Thymus (tissue), 11 donors: Measurements from ENCODE around the gene ZBTB48. TPM values are rescaled to one million over a fixed set of nuclear protein-coding genes. Genes with fewer than 3 reads are reported as not detected.
A peak's percentile ranks its signal among the peaks of the same experiment; 100 is the strongest.

Source experiments
- DNase-seq, 9 donors: peaks; one replicate each; pipeline ENCODE4 v3.0.0-alpha.2; 2013; ENCODE audit warnings: low spot score in 9 of 9, low read depth in 6 of 9, missing footprints in 1 of 9
- H3K27ac ChIP-seq, 2 donors: one replicate each; pipeline ENCODE4 v1.5.1; 2013; ENCODE audit warnings: control low read depth in 1 of 2, low read depth in 1 of 2, low read length in 1 of 2, mild to moderate bottlenecking in 1 of 2, moderate library complexity in 1 of 2
- H3K27me3 ChIP-seq, 2 donors: one replicate each; pipeline ENCODE4 v1.5.1; 2013; ENCODE audit warnings: low read length in 1 of 2; ENCODE audit not compliant: control insufficient read depth in 2 of 2, insufficient read depth in 1 of 2
- H3K36me3 ChIP-seq, 2 donors: one replicate each; pipeline ENCODE4 v1.5.1; 2013; ENCODE audit warnings: low read length in 1 of 2, mild to moderate bottlenecking in 1 of 2, moderate library complexity in 1 of 2; ENCODE audit not compliant: control insufficient read depth in 2 of 2, insufficient read depth in 2 of 2
- H3K4me1 ChIP-seq, 2 donors: one replicate each; pipeline ENCODE4 v1.5.1; 2013; ENCODE audit warnings: low read length in 2 of 2; ENCODE audit not compliant: control insufficient read depth in 2 of 2, insufficient read depth in 2 of 2
- H3K4me3 ChIP-seq, 2 donors: one replicate each; pipeline ENCODE4 v1.5.1; 2013; ENCODE audit warnings: low read length in 2 of 2, control low read depth in 1 of 2, mild to moderate bottlenecking in 1 of 2
- H3K9me3 ChIP-seq, 2 donors: one replicate each; pipeline ENCODE4 v1.5.1; 2013; ENCODE audit warnings: low read length in 1 of 2, mild to moderate bottlenecking in 1 of 2; ENCODE audit not compliant: control insufficient read depth in 2 of 2, insufficient read depth in 1 of 2
- WGBS: extraction: QIAGEN DNeasy Blood & Tissue Kit; methylation state at CpG from one replicate; pipeline ENCODE4 v1.1.7; 2013; 5-methylcytosine and 5-hydroxymethylcytosine counted together
- polyA plus RNA-seq: library from polyadenylated mRNA; stranded (reverse); fragments of 200-250 nt; gene quantifications from one replicate; pipeline ENCODE4 v1.2.3, GENCODE V29; 2013
- total RNA-seq: library from RNA; stranded (reverse); fragments of 120-200 nt; gene quantifications from one replicate; pipeline ENCODE4 v1.2.4, GENCODE V29; 2013
- donor health status: healthy.

The ZBTB48 gene
- total and polyA plus RNA-seq, 2 donors = 30.7 to 124 TPM

DNA sequence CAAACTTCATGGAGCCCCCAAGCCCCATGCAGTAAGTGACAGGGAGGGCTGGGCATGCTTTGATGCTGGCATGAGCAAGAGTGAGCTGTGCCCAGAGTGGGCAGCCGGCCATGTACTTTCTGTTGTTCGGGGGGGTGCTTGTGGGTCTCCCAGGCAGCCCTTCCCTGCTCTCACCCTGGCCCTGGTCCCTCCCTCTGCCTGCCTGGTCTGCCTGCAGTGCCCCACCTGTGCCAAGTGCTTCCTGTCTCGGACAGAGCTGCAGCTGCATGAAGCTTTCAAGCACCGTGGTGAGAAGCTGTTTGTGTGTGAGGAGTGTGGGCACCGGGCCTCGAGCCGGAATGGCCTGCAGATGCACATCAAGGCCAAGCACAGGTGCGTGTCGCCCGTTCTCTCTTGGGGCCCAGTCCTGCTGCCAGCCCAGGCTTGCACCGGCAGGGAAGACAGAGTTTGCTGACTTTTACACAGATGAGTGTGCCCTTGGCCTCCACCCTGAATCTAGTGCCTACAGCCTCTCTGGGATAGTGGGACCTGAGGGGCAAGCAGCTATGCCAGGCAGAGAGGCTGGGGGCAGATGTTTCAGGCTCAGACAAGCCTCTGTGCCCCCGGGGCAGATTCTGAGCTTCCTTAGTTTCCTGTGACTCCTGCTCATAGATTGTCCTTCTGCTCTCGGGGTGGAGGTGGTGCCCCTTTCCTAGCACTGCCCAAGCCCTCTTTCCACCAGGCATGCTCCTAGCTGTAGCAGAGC lies 7.6 kb downstream of the ZBTB48 start:
- H3K4me3 ChIP-seq = no peak overlapping the region
- WGBS = 16% methylated on average over 13 of the region's 13 CpGs
- H3K27ac ChIP-seq = peak overlapping the region in 1 of 2 donors; percentile 37
- H3K27me3 ChIP-seq = no peaks in the 10 kb centered on the region
- peak in 1 of 9 donors; percentile 42 for DNase-seq
- peaks cover 37 to 45% of the 10 kb centered on the region in 2 donors for H3K36me3 ChIP-seq
- H3K9me3 ChIP-seq = peaks cover 0 to 1% of the 10 kb centered on the region in 2 donors
- H3K4me1 ChIP-seq = peaks cover 23 to 25% of the 10 kb centered on the region in 2 donors

DNA sequence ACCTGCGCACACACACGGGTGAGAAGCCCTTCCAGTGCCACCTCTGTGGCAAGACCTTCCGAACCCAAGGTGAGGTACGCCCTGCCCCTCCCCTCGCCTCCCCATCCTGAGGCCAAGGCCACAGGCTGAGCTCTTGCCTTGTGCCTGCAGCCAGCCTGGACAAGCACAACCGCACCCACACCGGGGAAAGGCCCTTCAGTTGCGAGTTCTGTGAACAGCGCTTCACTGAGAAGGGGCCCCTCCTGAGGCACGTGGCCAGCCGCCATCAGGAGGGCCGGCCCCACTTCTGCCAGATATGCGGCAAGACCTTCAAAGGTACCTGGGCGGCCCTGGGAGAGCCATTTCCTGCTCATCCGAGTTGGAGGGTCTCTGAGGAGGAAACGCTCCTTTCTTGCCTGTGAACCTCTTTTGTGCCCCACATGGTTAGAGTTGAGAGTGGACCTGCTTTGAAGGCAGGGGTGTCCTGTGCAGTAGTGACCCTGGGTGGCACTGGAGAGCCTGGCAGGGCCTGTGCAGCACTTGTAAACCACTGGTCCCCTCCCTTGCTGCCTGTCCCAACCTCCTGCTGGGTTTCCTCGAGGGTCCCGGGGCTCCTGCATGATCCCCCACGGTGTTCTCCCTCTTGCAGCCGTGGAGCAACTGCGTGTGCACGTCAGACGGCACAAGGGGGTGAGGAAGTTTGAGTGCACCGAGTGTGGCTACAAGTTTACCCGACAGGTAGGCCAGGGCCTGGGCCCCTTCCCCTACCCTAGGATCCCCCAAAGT lies 8.5 kb downstream of the ZBTB48 start:
- peaks cover 44 to 52% of the 10 kb centered on the region in 2 donors for H3K36me3 ChIP-seq
- 92% methylated on average over 25 of the region's 25 CpGs for WGBS
- no peak overlapping the region for H3K4me3 ChIP-seq
- no peak for DNase-seq
- no peaks in the 10 kb centered on the region for H3K27me3 ChIP-seq
- H3K4me1 ChIP-seq = peaks cover 23 to 25% of the 10 kb centered on the region in 2 donors
- H3K9me3 ChIP-seq = peaks cover 0 to 1% of the 10 kb centered on the region in 2 donors
- peak overlapping the region in 1 of 2 donors; percentile 18 for H3K27ac ChIP-seq

DNA sequence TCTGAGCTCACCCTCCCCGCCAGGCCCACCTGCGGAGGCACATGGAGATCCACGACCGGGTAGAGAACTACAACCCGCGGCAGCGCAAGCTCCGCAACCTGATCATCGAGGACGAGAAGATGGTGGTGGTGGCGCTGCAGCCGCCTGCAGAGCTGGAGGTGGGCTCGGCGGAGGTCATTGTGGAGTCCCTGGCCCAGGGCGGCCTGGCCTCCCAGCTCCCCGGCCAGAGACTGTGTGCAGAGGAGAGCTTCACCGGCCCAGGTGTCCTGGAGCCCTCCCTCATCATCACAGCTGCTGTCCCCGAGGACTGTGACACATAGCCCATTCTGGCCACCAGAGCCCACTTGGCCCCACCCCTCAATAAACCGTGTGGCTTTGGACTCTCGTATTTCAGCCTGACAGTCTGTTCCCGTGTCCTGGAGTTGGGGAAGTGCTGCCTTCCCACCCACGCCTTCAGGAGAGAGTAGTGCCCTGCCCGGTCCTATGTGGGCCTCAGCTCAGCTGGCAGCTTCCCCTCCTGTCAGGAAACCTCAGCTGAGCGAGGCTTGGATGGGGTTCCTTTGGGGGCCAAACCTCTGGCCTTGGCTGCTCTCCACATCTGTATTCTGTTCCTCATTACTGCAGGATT lies 9.2 kb downstream of the ZBTB48 start:
- H3K9me3 ChIP-seq = peaks cover 0 to 1% of the 10 kb centered on the region in 2 donors
- peaks cover 51 to 59% of the 10 kb centered on the region in 2 donors for H3K36me3 ChIP-seq
- no peak overlapping the region for H3K4me3 ChIP-seq
- peaks cover 23 to 25% of the 10 kb centered on the region in 2 donors for H3K4me1 ChIP-seq
- no peak for DNase-seq
- WGBS = 93% methylated on average over 24 of the region's 24 CpGs
- no peaks in the 10 kb centered on the region for H3K27me3 ChIP-seq
- no peak overlapping the region for H3K27ac ChIP-seq

DNA sequence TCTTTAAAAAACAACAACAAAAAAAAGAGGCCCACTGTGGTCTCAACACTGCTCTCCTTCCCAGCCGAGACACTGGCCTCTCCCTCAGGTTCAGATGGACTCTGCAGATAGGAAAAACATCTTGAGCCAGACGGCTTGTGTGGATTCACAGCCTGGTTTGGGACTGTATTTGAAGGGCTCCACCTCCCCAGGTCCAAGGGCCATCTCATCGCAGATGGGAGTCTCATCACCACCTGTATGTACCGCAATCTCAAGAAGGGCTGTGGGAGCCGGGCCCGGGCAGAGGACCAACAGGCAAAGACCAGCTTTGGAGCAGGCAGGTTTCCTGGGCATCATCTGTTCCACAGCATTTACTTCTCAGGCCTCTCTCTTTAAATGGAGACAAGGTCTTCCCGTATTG lies 10.3 kb downstream of the ZBTB48 start:
- Histone ChIP-seq H3K4me1 (peaks cover 23 to 25% of the 10 kb centered on the region in 2 donors), H3K9me3 (peaks cover 0 to 1% of the 10 kb centered on the region in 2 donors), H3K36me3 (peaks cover 53 to 67% of the 10 kb centered on the region in 2 donors), H3K27ac (no peak overlapping the region), H3K27me3 (no peaks in the 10 kb centered on the region), H3K4me3 (no peak overlapping the region)
- 99% methylated on average over 7 of the region's 7 CpGs for WGBS
- DNase-seq = no peak

DNA sequence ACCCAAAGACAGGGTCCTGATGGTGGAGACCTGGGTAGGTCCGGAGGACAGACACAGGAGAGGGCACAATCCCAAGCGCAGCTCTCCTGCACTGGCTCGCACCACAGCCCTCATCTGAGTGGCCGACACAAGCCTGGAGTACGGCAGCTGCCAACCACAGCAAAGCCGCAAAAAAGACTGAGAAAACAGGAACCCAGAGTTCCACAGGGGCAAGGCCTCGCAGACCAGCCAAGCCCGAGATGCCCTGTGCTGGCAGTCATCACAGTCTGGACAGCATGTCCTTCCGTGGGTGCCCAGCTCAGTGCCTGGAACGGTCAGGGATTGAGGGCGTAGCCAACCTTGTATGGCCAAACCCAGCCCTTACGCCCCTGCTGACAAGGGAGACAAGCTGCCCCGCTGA lies 11.4 kb downstream of the ZBTB48 start:
- 34% methylated on average over 13 of the region's 13 CpGs for WGBS
- Histone ChIP-seq H3K27ac (no peak overlapping the region), H3K4me3 (no peak overlapping the region), H3K27me3 (no peaks in the 10 kb centered on the region), H3K36me3 (peaks cover 57 to 72% of the 10 kb centered on the region in 2 donors), H3K9me3 (peaks cover 0 to 1% of the 10 kb centered on the region in 2 donors), H3K4me1 (peaks cover 23 to 25% of the 10 kb centered on the region in 2 donors)
- DNase-seq = no peak

DNA sequence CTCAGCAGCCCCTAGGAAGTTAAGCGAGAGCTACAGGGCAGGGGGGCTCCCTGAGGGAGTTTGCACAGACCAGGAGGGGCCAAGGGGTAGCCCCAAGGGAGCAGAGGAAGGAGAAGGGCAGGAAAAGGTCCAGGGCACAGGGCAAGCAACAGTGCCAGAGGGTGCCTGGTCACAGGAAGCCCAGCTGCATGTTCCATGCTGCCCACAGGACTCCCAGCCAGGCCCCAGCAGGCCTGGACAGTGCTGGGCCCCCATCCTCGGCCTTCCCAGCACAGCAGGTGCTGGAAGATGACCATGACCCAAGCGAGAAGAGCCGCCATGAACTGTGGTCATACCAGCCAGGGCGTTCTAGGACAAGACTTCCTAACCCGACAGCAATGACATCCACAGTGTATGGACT lies 11.8 kb downstream of the ZBTB48 start:
- Histone ChIP-seq H3K9me3 (peaks cover 0 to 1% of the 10 kb centered on the region in 2 donors), H3K27ac (no peak overlapping the region), H3K27me3 (no peaks in the 10 kb centered on the region), H3K4me3 (no peak overlapping the region), H3K36me3 (peaks cover 59 to 70% of the 10 kb centered on the region in 2 donors), H3K4me1 (peaks cover 23 to 25% of the 10 kb centered on the region in 2 donors)
- no peak for DNase-seq
- WGBS = 94% methylated on average over 6 of the region's 6 CpGs

DNA sequence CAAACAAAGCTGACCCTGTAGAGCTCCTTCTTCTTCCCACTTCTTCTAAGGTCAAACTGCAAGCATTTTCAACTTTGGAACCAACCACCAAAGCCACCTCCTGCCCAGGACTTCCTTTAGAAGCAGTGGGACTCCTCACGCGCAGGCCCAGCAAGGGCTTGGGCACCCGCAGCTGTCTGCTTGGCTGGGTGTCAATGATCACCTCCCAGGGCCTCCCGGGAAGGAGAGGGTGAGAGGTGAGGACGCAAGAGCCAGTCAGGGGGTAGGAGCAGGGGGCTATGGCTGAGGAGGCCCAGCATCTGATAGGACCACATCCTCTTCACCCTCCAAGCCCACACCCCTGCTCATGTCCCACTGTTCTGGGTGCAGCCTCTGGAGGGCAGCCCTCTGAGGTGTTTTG lies 12.6 kb downstream of the ZBTB48 start:
- peaks cover 18% of the 10 kb centered on the region in 2 donors for H3K4me1 ChIP-seq
- H3K27me3 ChIP-seq = no peaks in the 10 kb centered on the region
- no peak for DNase-seq
- peaks cover 0 to 1% of the 10 kb centered on the region in 2 donors for H3K9me3 ChIP-seq
- 41% methylated on average over 5 of the region's 5 CpGs for WGBS
- no peak overlapping the region for H3K4me3 ChIP-seq
- H3K36me3 ChIP-seq = peaks cover 67 to 76% of the 10 kb centered on the region in 2 donors
- no peak overlapping the region for H3K27ac ChIP-seq

DNA sequence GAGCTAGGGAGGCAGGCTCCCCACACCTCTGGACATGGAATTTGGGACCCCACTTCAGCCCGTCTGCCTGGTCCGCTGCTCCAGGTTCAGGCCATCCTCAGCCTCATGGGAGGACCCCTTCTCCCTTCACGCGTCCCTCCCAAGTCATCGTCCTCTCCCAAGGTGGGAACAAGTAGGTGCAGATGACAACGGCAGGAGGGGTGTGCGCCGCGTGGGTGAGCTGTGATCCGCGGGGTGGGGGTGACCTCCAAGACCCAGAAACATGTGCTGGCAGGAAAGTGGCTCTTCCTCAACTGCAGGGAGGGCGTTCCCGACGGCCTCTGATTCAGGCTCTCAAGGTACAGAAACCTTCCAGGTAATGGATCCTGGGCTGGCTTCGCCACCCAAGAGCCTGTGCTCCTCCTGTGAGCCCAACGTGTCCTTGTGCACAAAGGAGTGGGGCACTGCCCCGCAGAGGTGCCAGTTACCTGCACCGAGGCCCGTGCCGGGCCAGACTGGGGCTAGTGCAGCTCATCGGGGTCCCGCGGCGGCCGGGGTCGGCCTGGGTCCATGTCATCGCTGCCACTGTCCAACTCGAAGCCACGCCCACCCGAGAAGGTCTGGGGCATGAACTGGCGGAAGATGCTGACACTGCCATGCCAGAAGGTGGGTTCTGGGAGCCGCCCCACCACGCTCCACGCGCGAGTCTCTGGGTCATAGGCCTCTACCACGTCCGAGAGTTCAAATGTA lies 13.2 kb downstream of the ZBTB48 start:
- peaks cover 69 to 80% of the 10 kb centered on the region in 2 donors for H3K36me3 ChIP-seq
- 97% methylated on average over 38 of the region's 38 CpGs for WGBS
- H3K27ac ChIP-seq = no peak overlapping the region
- H3K4me1 ChIP-seq = peaks cover 12% of the 10 kb centered on the region in 2 donors
- no peak for DNase-seq
- H3K9me3 ChIP-seq = peaks cover 0 to 1% of the 10 kb centered on the region in 2 donors
- no peak overlapping the region for H3K4me3 ChIP-seq
- H3K27me3 ChIP-seq = no peaks in the 10 kb centered on the region
